GM21381 (cell line): ENCODE results near the gene CDV3.

Experiments used
- ATAC-seq: cut with Tn5 transposase; IDR thresholded peaks from one replicate; pipeline ENCODE4 v1.9.1; 2021; ENCODE audit warnings: mild to moderate bottlenecking, moderate library complexity; ENCODE audit not compliant: unreplicated experiment

CDV3 gene

GRCh38 chr3:133568294-133569014 is 5.0 kb upstream of the CDV3 start:
- ATAC-seq, result no peak

GRCh38 chr3:133570139-133570936 is 3.1 kb upstream of the CDV3 start:
- no peak for ATAC-seq

- no peak for ATAC-seq
Measured at GRCh38 chr3:133570937-133571320, 2.6 kb upstream of the CDV3 start.

- no peak for ATAC-seq
Measured at GRCh38 chr3:133572158-133573053, 1.1 kb upstream of the CDV3 start.

- peak; percentile 78 for ATAC-seq
Measured at GRCh38 chr3:133573054-133573628, 345 bp upstream of the CDV3 start.

- ATAC-seq, result peak; percentile 33
Measured at GRCh38 chr3:133574260-133574881, 885 bp downstream of the CDV3 start.

GRCh38 chr3:133575086-133575485 is 1.6 kb downstream of the CDV3 start:
- ATAC-seq, result no peak

GRCh38 chr3:133576169-133576568 is 2.7 kb downstream of the CDV3 start:
- ATAC-seq, result no peak

GRCh38 chr3:133578548-133579191 is 5.2 kb downstream of the CDV3 start:
- ATAC-seq, result no peak

GRCh38 chr3:133583396-133583795 is 9.9 kb downstream of the CDV3 start:
- no peak for ATAC-seq

GRCh38 chr3:133588035-133588434 is 14.5 kb downstream of the CDV3 start:
- no peak for ATAC-seq

GRCh38 chr3:133588784-133589465 is 15.4 kb downstream of the CDV3 start:
- ATAC-seq, result no peak

GRCh38 chr3:133589503-133589902 is 16.0 kb downstream of the CDV3 start:
- ATAC-seq, result no peak

GRCh38 chr3:133591271-133591742 is 17.8 kb downstream of the CDV3 start:
- ATAC-seq, result no peak

GRCh38 chr3:133592843-133593242 is 19.4 kb downstream of the CDV3 start:
- peak; percentile 48 for ATAC-seq

- ATAC-seq, result no peak
Measured at GRCh38 chr3:133593243-133593642, 19.8 kb downstream of the CDV3 start.

- no peak for ATAC-seq
Measured at GRCh38 chr3:133595341-133595740, 21.9 kb downstream of the CDV3 start.

GRCh38 chr3:133598405-133598804 is 24.9 kb downstream of the CDV3 start:
- no peak for ATAC-seq

GRCh38 chr3:133599280-133599679 is 25.8 kb downstream of the CDV3 start:
- ATAC-seq, result no peak
